Measurements from ENCODE around the gene CXCL16. TPM values are rescaled to one million over a fixed set of nuclear protein-coding genes. Genes with fewer than 3 reads are reported as not detected.

Gene CXCL16
- polyA plus RNA-seq, 2 of the 4 experiments (the other 2 are of a cell fraction) = 10.1 to 13.8 TPM

- H3K9me3 ChIP-seq = no peaks in the 10 kb centered on the region
- TF ChIP-seq ZNF302 (CRISPR knock-in tag; IDR thresholded peaks at IDR 0.05) (no peak), RARB (CRISPR knock-in tag; IDR thresholded peaks at IDR 0.05) (no peak), HOXA7 (CRISPR knock-in tag; IDR thresholded peaks at IDR 0.05) (no peak), MAFK (IDR thresholded peaks at IDR 0.05; ENCODE audit: partially characterized antibody) (no peak)
- no peak overlapping the region for H3K4me3 ChIP-seq
- FAIRE-seq (no peak), DNase-seq (ENCODE audit: low read depth in 1 of 2, low spot score in 1 of 2) (no peak), ATAC-seq (no peak)
- CTCF ChIA-PET = interaction anchor here (0.7 to 8.9 kb wide), 7 partner anchors 14 to 163 kb away, joined by 3 to 57 read pairs (median 4); partner anchors contain the start of genes ARRB2, GLTPD2 and TM4SF5
- peaks cover 42% of the 10 kb centered on the region for H3K4me1 ChIP-seq
- WGBS (ENCODE audit: missing lambda C conversion rate) = 89% methylated on average over 9 of the region's 9 CpGs
- peak overlapping the region in 1 of 2 experiments; percentile 39; a peak in 1 of 6 replicates for H3K27ac ChIP-seq
- POLR2A ChIA-PET = no interaction called here
- H3K4me2 ChIP-seq = no peak overlapping the region
These were observed 13.9 kb downstream of the CXCL16 start for GRCh38 chr17:4725646-4726310.

- TF ChIP-seq RAD21 (conservative IDR thresholded peaks at IDR 0.05 in 1 of 2, IDR thresholded peaks at IDR 0.05 in 1 of 2) = no peak
- TF ChIP-seq SREBF2 (IDR thresholded peaks at IDR 0.05) = no peak
- no peak for TF ChIP-seq POLR2A (IDR thresholded peaks at IDR 0.05; ENCODE audit: low read length)
- no peak for TF ChIP-seq JUN (IDR thresholded peaks at IDR 0.05)
- no peak for TF ChIP-seq REST (IDR thresholded peaks at IDR 0.05)
- no peak for TF ChIP-seq CHD4 (IDR thresholded peaks at IDR 0.05; ENCODE audit: borderline replicate concordance)
- TF ChIP-seq HEYL (CRISPR knock-in tag; IDR thresholded peaks at IDR 0.05) = no peak
- TF ChIP-seq PBX3 (IDR thresholded peaks at IDR 0.05) = no peak
- TF ChIP-seq BHLHE40 (IDR thresholded peaks at IDR 0.05; ENCODE audit: low read depth, low read length) = no peak
- no peak for TF ChIP-seq PHF8 (IDR thresholded peaks at IDR 0.05; ENCODE audit: borderline replicate concordance, low read depth)
- no peak for TF ChIP-seq CEBPB (IDR thresholded peaks at IDR 0.05)
- TF ChIP-seq, protein P1, sequence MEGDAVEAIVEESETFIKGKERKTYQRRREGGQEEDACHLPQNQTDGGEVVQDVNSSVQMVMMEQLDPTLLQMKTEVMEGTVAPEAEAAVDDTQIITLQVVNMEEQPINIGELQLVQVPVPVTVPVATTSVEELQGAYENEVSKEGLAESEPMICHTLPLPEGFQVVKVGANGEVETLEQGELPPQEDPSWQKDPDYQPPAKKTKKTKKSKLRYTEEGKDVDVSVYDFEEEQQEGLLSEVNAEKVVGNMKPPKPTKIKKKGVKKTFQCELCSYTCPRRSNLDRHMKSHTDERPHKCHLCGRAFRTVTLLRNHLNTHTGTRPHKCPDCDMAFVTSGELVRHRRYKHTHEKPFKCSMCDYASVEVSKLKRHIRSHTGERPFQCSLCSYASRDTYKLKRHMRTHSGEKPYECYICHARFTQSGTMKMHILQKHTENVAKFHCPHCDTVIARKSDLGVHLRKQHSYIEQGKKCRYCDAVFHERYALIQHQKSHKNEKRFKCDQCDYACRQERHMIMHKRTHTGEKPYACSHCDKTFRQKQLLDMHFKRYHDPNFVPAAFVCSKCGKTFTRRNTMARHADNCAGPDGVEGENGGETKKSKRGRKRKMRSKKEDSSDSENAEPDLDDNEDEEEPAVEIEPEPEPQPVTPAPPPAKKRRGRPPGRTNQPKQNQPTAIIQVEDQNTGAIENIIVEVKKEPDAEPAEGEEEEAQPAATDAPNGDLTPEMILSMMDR (IDR thresholded peaks at IDR 0.05) = no peak
- TF ChIP-seq HDAC2 (IDR thresholded peaks at IDR 0.05) = no peak
- TF ChIP-seq, protein P2, sequence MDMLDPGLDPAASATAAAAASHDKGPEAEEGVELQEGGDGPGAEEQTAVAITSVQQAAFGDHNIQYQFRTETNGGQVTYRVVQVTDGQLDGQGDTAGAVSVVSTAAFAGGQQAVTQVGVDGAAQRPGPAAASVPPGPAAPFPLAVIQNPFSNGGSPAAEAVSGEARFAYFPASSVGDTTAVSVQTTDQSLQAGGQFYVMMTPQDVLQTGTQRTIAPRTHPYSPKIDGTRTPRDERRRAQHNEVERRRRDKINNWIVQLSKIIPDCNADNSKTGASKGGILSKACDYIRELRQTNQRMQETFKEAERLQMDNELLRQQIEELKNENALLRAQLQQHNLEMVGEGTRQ (IDR thresholded peaks at IDR 0.05) = no peak
- WGBS (ENCODE audit: missing lambda C conversion rate) = 85% methylated on average over 5 of the region's 5 CpGs
- FAIRE-seq (no peak), DNase-seq (ENCODE audit: low read depth in 1 of 2, low spot score in 1 of 2) (no peak), ATAC-seq (no peak)
- no peaks in the 10 kb centered on the region for H3K9me3 ChIP-seq
- H3K4me2 ChIP-seq = no peak overlapping the region
- POLR2A ChIA-PET = interaction anchor here (0.9 kb wide), 1 partner anchor 71 kb away, joined by 4 read pairs; the partner anchor contains the start of gene PSMB6
- H3K4me3 ChIP-seq = no peak overlapping the region
- CTCF ChIA-PET = interaction anchor here (0.6 to 8.9 kb wide), 5 partner anchors 14 to 778 kb away, joined by 3 to 57 read pairs (median 3); partner anchors contain the start of genes ARRB2 and TM4SF5
- H3K27ac ChIP-seq = peak overlapping the region in 1 of 2 experiments; percentile 45; a peak in 2 of 6 replicates
- peaks cover 47% of the 10 kb centered on the region for H3K4me1 ChIP-seq
These were observed 15.1 kb downstream of the CXCL16 start for GRCh38 chr17:4724650-4725049.
